ENCODE measurements around the gene FURIN.

DNA sequence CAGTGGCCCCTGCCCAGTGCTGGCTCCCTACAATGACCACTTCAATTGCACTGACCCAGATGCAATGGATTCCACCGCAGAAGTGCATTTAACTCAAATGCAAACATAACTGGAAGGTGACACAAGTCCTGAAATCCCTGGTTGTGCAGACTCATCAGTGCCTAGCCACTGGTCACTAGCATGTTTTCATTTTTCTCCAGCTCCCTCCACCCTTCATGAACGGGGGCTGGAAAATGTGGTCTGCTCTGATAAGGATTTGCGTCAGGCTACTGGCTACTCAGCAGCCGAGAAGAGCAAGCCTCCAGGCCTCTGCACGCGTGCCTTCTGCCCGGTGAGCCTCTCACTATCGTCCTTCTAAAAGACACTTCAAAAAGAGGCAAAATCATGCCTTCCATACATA lies 27.4 kb upstream of the FURIN start:
- TF ChIP-seq, protein P1, sequence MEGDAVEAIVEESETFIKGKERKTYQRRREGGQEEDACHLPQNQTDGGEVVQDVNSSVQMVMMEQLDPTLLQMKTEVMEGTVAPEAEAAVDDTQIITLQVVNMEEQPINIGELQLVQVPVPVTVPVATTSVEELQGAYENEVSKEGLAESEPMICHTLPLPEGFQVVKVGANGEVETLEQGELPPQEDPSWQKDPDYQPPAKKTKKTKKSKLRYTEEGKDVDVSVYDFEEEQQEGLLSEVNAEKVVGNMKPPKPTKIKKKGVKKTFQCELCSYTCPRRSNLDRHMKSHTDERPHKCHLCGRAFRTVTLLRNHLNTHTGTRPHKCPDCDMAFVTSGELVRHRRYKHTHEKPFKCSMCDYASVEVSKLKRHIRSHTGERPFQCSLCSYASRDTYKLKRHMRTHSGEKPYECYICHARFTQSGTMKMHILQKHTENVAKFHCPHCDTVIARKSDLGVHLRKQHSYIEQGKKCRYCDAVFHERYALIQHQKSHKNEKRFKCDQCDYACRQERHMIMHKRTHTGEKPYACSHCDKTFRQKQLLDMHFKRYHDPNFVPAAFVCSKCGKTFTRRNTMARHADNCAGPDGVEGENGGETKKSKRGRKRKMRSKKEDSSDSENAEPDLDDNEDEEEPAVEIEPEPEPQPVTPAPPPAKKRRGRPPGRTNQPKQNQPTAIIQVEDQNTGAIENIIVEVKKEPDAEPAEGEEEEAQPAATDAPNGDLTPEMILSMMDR (IDR thresholded peaks at IDR 0.05; ENCODE audit: poor library complexity), result no peak
- TF ChIP-seq EZH2 (IDR thresholded peaks at IDR 0.05; ENCODE audit: borderline replicate concordance) (no peak), EZH2phosphoT487 (IDR thresholded peaks at IDR 0.05; ENCODE audit: low read depth, severe bottlenecking, unreplicated experiment) (no peak)
